ENCODE data around the gene SNAPC2. TPM values are rescaled to one million over a fixed set of nuclear protein-coding genes. Genes with fewer than 3 reads are reported as not detected.
A peak's percentile ranks its signal among the peaks of the same experiment; 100 is the strongest.

SNAPC2 gene
- polyA plus RNA-seq, 1 donor (not counting 4 experiments of a cell fraction or from before 2014, with no cell fraction given), result 10.7 TPM

DNA sequence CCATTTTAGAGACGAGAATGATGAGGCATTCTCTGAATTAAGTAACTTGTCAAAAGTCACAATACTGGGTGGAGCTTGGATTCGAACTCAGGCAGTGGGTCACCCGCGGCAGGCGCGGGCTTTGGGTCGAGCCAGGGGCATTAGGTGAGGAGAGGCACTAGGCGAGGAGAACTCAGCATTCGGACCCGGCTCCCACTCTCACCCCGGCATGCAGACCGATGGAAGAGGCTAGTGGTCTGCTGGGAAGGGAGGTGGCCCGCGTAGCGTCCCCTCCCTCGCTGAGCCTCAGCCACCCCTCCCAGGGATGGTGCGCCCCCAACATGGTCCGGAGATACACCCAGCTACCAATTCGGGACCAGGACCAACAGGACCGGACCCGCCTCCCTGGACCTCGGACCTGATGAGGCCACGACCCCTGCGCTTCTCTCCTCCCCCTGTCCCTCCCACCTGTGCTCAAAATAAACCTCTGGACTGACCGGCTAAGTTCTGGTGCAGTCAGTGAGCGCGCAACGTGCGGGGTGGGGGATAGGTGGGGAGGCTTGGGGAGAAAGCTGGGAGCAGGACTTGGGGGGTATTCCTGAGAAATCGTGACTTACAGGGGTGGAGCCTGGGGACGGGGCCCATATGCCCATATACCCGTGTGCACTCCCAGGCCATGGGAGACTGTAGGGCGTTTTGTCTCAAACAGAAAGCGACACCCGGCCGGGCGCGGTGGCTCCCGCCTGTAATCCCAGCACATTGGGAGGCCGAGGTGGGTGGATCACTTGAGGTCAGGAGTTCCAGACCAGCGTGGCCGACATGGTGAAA, 1.3 kb upstream of the SNAPC2 start:
- Histone ChIP-seq H3K4me3 (ENCODE audit: control insufficient read depth in 2 of 3, extremely low read depth in 1 of 3, insufficient read depth in 2 of 3, low read depth in 1 of 3, low read length in 3 of 3) (no peak overlapping the region), H3K9me3 (ENCODE audit: control insufficient read depth, low read depth, low read length) (no peaks in the 10 kb centered on the region), H3K79me2 (ENCODE audit: control insufficient read depth, insufficient read depth, low read length) (no peaks in the 10 kb centered on the region), H2AFZ (ENCODE audit: control insufficient read depth, low read length) (no peak overlapping the region), H3K4me2 (ENCODE audit: control insufficient read depth, extremely low read depth, insufficient read depth, low read depth, low read length) (no peak overlapping the region), H3K9ac (ENCODE audit: control insufficient read depth, extremely low read depth, insufficient read depth, low read length) (no peak overlapping the region), H4K20me1 (ENCODE audit: control insufficient read depth, extremely low read depth, insufficient read depth, low read length) (no peaks in the 10 kb centered on the region), H3K9me1 (ENCODE audit: control insufficient read depth, extremely low read depth, insufficient read depth, low read length) (no peaks in the 10 kb centered on the region), H3K27ac (ENCODE audit: control insufficient read depth, insufficient read depth, low read length) (no peak overlapping the region), H3K4me1 (ENCODE audit: control insufficient read depth, extremely low read depth, insufficient read depth, low read length) (peaks cover 18% of the 10 kb centered on the region), H3K36me3 (ENCODE audit: control insufficient read depth in 2 of 2, extremely low read depth in 1 of 2, insufficient read depth in 2 of 2, low read length in 2 of 2) (peaks cover 4 to 5% of the 10 kb centered on the region in 2 experiments), H3K27me3 (ENCODE audit: control insufficient read depth, extremely low read depth, insufficient read depth, low read length) (peaks cover 24% of the 10 kb centered on the region)
- dilution Hi-C loops (cut with MboI; ENCODE audit: extremely low pct_ligation_motif_present, low sequenced_read_pairs), result no loop called here
- no peak for FAIRE-seq
- DNase-seq (ENCODE audit: low read depth, low spot score), result no peak
- TF ChIP-seq CTCF (optimal IDR thresholded peaks at IDR 0.05 in 1 of 3, IDR thresholded peaks at IDR 0.05 in 1 of 3, conservative IDR thresholded peaks at IDR 0.05 in 1 of 3; ENCODE audit: extremely low read depth in 1 of 3, insufficient read depth in 2 of 3, low read length in 3 of 3), result no peak
- TF ChIP-seq EZH2 (IDR thresholded peaks at IDR 0.05; ENCODE audit: low read length), result no peak

DNA sequence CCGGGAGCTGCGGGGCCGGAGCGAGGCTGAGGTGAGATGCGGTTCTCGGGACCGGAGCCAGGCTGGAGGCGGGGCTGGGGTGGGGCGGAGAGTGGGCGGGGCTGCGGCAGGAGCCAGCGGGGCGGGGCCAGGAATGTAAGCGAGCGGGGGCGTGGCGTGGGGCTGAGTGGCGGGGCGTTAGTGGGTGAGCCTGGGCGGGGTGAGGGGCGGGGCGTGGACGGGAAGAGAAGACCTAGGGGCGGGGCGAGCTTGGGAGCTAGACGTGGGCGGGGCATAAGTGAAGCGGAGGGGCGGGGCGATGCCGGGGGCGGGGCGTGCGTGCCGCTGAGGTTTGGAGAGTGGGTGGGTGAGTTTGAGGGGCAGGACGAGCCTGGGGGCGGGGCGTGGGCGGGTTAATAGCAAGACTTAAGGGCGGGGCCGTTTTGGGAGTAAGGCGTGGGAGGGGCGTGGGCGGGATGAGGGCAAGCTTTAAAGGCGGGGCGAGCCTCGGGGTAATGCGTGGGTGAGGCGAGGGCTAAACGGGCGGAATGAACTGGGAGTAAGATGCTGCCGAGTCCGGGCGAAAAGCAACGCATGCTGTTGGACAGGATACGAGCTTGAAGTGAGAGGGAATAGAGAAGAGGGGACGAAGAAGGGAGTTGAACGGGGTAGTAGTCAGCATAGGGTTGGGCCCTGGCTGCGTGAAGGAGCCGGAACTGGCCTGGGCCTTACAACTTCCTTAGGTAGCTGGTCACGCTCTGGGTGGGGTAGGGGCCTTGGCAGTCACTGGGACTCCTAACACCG, 572 bp downstream of the SNAPC2 start:
- Histone ChIP-seq H3K4me2 (ENCODE audit: control insufficient read depth, extremely low read depth, insufficient read depth, low read depth, low read length) (peak overlapping the region; percentile 99), H2AFZ (ENCODE audit: control insufficient read depth, low read length) (peak overlapping the region; percentile 82), H3K9me3 (ENCODE audit: control insufficient read depth, low read depth, low read length) (no peaks in the 10 kb centered on the region), H3K4me3 (ENCODE audit: control insufficient read depth in 2 of 3, extremely low read depth in 1 of 3, insufficient read depth in 2 of 3, low read depth in 1 of 3, low read length in 3 of 3) (peak overlapping the region; percentile 71 to 90 (median 90)), H4K20me1 (ENCODE audit: control insufficient read depth, extremely low read depth, insufficient read depth, low read length) (no peaks in the 10 kb centered on the region), H3K4me1 (ENCODE audit: control insufficient read depth, extremely low read depth, insufficient read depth, low read length) (peaks cover 18% of the 10 kb centered on the region), H3K36me3 (ENCODE audit: control insufficient read depth in 2 of 2, extremely low read depth in 1 of 2, insufficient read depth in 2 of 2, low read length in 2 of 2) (peaks cover 4 to 5% of the 10 kb centered on the region in 2 experiments), H3K9ac (ENCODE audit: control insufficient read depth, extremely low read depth, insufficient read depth, low read length) (peak overlapping the region; percentile 75), H3K79me2 (ENCODE audit: control insufficient read depth, insufficient read depth, low read length) (no peaks in the 10 kb centered on the region), H3K27me3 (ENCODE audit: control insufficient read depth, extremely low read depth, insufficient read depth, low read length) (peaks cover 22% of the 10 kb centered on the region), H3K27ac (ENCODE audit: control insufficient read depth, insufficient read depth, low read length) (peak overlapping the region; percentile 76), H3K9me1 (ENCODE audit: control insufficient read depth, extremely low read depth, insufficient read depth, low read length) (no peaks in the 10 kb centered on the region)
- dilution Hi-C loops (cut with MboI; ENCODE audit: extremely low pct_ligation_motif_present, low sequenced_read_pairs), result no loop called here
- DNase-seq (ENCODE audit: low read depth, low spot score) (peak; percentile 96), FAIRE-seq (peak; percentile 36)
- TF ChIP-seq CTCF (optimal IDR thresholded peaks at IDR 0.05 in 1 of 3, IDR thresholded peaks at IDR 0.05 in 1 of 3, conservative IDR thresholded peaks at IDR 0.05 in 1 of 3; ENCODE audit: extremely low read depth in 1 of 3, insufficient read depth in 2 of 3, low read length in 3 of 3) (no peak), EZH2 (IDR thresholded peaks at IDR 0.05; ENCODE audit: low read length) (no peak)

Data from keratinocyte (primary cell).